Measurements from ENCODE around the gene BAD.
"Not testable (repeated sequence)": the region's sequence is repeated elsewhere in the genome, so short reads cannot be mapped to it uniquely, and the experiment has no call there.

Gene BAD

GRCh38 chr11:64255135-64256128, 29.0 kb downstream of the BAD start:
- DNase-seq: no peak

DNA sequence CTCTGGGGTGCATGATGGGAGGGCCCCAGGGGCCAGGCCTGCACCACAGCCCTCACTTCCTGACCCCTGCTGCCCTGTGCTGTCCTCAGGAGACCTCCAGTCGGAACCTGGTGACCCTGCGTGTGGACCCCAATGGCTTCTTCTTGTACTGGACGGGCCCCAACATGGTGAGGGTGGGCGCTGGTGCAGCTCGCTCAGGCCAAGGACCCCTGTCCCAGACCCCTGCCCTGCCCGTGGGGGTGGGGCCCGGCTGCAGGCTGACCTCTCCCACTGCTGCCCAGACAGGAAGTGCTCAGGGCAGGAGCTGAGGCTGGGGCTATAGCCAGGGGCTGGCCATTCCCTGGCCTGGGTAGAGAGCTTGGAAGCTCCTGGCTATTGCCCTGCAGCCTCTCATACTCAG, 30.1 kb downstream of the BAD start:
- DNase-seq: no peak

DNA sequence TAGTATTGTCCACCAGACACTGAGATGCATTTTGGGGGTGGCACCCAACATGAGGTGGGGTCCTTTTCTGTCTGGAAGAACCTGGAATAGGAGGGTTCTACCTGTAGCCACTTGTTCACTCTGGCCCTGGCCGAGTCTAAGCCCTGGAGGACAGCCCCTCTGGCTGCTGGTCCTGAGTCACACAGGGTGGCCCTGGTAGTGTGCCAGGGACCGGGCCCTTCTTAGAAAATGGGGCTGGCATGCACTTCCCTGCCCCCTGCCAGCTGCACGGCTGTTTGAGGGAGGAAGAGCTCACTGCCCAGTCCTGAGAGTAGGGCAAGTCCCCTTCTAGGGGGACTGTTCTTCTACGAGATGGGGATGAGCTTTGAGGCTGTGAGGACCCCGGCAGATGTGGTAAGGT, 31.0 kb downstream of the BAD start:
- DNase-seq: no peak

GRCh38 chr11:64253043-64253442, 31.4 kb downstream of the BAD start:
- DNase-seq: no peak

DNA sequence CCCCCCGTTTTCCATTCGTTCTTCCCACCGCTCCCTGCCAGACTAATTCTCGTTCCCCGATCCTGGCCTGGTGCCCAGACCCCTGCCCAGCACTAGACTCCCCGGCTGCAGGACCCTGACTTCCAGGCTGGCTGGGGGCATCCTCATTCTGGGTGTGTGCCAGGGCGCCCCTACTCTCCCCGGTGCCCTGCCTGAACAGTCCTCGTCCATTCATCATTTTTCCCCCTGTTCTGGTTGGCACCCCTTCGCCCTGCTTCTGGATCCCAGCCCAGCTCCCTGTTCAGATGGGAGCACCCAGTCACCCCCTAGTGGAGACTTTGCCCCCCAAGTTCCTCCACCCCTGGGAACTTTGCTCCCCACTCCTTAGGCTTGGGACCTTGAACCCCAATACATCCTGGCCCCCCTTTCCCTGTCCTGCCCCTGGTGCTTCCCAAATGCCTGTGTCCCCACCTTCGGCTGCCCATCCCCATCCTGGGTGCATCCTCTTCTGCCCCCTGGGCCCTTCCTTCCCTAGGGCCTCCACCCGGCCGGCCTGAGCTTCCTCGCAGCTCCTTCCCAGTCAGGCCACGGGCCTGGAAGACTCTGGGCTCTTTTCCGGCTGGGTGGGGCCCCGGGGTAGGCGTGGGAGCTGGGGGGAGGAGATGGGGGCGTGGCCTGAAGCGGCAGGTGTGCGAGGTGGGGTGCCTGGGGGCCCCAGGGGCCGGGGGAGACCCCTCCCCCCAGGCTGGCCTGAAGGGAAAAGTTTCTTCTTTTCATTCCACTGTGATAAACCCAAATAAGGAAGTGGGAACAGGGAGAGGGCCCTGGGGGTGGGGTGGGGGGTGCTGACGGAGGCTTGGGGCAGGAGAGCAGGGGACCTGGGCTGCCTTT, 32.2 kb downstream of the BAD start:
- DNase-seq: no peak

DNA sequence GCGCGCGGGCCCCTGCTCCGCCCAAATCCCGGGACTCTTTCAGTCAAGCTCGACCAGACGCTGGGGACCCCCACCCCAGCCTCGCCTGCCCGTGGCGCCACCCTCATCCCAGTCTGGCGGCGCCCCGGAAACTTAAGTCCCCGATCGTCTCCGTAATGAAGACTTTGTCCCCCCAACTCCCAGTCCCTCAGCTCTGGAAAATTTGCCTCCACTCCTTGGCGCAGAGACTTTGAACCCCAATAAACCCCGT, 32.8 kb downstream of the BAD start:
- DNase-seq: no peak

GRCh38 chr11:64251016-64251752, 33.3 kb downstream of the BAD start, which contains the start of gene PLCB3:
TSS of gene PLCB3 (plus strand) at chr11:64251530. CDS start at chr11:64251650, 120 bp downstream.
- DNase-seq: peak; percentile 65

DNA sequence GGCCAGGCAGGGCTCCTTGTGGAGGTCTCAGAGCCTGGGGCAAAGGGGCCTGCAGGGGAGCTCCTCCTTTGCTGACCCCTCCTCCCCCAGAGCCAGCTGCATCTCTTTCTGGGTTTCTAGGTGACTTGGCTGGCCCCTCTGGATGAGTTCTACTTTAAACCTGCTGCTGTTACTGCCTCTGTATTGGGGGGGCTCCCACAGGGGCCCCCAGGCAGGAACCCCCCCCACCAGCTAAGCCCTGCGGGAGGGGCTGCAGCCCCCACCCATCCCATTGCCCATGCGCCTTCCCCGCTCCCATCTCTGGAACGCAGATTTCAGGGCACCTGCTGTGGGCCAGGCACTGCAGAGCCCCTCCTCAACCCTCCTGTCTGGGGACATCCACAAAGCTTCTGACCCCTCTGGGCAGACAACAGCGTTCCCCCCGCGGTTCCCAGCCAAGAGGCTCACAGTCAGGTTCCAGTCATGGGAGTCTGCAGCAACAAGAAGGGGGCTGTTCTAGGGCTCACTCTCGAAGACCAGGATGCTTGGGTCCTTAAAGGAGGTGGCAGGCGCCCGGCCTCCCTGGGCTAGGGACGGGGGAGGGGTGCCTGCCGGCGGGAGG, 34.0 kb downstream of the BAD start:
- DNase-seq: no peak

DNA sequence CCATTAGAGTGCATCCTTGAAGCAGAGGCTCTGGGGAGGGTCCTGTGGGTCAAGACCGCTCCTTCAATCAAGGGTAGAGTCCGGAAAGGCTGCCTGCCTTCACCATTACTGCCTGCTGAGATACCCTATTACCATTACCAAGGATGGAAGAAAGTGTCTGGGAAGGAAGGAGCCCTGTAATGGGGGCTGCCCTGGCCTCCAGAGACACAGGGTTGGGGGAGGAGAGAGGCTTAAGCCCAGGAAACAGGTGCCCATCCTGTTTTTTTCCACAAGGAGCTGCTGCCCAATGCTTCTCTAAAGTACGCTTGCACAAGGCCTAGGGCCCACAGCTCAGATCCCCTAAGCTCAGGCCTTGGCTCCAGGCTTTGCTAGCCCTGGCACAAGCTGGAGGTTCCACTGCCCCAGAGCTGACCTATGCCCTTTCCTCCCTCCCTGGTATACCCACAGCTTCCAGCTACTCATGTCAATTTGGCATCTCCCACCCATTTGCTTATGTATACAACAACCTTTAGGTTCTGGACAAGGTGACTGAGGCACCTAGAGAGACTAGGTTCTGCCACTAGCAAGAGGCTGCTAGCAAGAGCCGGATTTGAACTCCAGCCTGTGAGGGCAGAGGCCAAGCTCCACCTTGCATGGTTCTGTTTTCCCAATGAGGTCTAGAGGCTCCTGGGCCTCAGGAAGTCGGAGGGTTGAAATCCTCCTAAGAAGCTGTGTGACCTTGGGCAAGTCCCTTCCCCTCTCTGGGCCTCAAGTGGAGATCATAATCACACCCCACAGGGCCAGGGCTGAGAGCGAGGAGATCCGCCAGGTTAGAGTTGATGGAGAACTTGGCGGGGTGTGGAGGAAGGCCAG, 34.7 kb downstream of the BAD start:
- DNase-seq: no peak

DNA sequence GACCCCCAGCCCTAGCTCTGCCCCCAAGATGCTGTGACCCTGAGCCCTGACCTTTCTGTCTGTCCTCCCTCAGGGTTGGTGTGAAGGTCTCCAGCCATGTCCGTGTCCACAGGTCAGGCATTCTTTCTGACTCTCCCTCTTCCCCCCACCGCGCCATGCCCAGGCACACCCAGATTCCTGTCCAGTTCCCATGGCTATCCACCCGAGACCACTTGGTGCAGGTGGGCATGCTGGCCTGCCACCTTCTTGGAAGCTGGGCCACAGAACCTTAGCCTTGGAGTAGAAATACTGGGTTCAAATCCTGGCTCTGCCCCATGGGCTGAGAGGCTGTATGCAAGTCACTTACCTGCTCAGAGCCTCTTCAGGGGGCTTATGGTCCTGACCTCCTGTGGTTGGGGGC, 35.4 kb downstream of the BAD start:
- no peak for DNase-seq

DNA sequence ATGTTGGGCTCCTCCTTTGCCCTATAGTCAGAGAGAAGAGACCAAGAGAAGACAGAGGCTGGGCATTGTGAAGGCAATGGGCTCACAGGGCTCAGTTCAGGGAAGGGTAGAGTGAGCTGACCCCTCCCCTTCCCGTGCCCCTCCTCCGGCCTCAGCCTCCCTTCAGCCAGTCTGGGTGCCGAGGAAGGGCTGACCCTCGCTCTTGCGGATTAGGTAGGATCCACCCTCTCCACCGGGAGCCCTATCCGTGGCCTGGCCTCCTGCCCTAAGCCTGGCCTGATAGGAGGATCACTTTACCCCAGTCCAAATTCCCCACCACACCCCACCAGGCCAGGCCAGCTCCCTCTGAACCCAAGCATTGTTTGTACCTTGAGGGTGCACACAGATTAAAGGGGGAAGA, 35.9 kb downstream of the BAD start:
- DNase-seq: no peak

- DNase-seq: no peak
Observed at GRCh38 chr11:64247729-64248531, 36.5 kb downstream of the BAD start.

DNA sequence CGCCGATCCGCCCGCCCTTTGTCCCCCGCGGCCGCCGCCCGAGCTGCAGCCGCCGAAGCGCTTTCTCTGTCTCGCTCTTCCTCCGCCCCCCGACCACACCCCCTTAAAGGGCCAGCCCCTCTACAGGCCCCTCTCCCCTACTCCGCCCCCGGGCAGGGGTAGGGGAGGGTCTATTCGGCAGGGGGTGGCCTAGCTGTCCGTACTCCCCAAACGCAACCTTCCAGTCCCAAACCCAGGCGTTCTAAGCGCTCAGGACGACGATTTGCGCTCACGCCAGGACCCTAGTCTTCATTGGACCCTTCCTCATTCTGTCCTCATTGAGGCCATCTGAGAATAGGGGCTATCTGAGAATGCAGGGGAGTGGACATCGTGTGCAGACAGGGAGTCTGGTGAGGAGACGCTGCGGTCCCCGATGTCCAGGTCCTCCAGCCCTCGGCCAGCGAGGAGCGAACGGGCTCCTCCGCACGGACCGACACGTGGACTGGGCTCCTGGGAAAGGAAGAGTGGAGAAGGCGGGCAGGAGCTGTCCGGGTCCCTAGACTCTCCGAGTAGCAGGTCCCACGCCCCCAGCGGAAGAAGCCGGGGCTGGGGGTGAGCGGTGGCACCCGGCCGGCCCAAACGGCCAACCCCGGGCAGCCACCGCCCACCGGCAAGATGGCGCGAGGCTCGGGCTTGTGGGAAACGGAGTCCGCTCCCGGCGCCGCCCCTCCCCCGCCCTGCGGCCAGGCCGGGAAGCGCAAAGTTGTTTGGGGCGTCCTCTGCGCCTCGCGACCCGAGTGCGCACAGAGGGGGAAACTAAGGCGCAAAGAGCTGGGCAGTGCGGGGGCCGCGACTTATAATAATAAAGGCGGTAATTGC, 37.4 kb downstream of the BAD start, which contains the start of gene PPP1R14B:
Gene PPP1R14B (minus strand): TSS at position 73 of the 858 bp plus-strand sequence. CDS start 270 bp downstream, outside the sequence.
- peak; percentile 72 for DNase-seq

DNA sequence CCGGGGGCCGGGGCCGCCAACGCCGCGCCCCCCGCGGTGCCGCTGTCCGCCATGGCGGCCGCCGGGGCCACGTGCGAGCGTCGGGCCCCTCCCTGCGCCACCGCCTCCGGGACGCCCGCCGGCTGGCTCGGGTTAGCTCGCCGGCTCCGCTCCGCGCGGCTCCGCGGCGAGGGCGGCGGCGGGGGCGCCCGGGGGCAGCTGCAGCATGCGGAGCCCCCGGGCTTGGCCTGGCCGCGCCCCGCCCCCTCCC, 37.9 kb downstream of the BAD start:
- not testable (repeated sequence) for DNase-seq

GRCh38 chr11:64245797-64246620, 38.5 kb downstream of the BAD start:
- DNase-seq: peak; percentile 69

GRCh38 chr11:64245401-64245796, 39.1 kb downstream of the BAD start:
- peak; percentile 50 for DNase-seq

- no peak for DNase-seq
Observed at GRCh38 chr11:64244966-64245365, 39.5 kb downstream of the BAD start.

GRCh38 chr11:64244107-64244506, 40.4 kb downstream of the BAD start:
- no peak for DNase-seq

DNA sequence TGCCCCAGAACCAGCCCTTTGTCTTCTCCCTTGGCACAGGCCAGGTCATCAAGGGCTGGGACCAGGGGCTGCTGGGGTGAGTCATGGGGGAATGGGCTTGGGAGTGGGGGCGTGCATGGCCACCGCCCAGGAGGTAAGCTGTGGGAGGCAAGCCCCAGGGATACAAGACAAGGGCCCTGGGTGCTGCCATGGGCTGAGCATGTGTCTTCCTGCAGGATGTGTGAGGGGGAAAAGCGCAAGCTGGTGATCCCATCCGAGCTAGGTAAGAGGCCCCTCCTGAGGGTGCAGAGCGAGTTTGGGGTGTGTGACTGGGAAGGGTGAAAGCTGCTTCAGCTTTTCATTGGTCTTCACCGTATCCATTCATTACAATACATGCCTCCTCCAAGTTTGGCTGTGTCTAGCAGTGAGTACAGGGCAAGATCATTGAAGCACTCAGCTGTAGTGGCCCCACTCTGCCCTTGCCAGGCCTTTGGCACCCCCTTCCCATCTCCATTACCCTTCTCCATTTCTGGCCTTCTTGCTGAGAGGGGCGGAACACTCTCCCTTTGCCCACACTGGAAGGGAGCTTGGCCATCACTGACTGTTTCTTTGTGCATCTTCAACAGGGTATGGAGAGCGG, 41.1 kb downstream of the BAD start:
- DNase-seq: no peak
